ENCODE results near the gene CD82. TPM values are rescaled to one million over a fixed set of nuclear protein-coding genes. Genes with fewer than 3 reads are reported as not detected.

The CD82 gene
- total and polyA plus RNA-seq, 2 donors (not counting 1 experiment from before 2014, with no cell fraction given): 192 to 438 TPM

GRCh38 chr11:44621140-44621681 is 55.7 kb downstream of the CD82 start:
- H3K9ac ChIP-seq (ENCODE audit: low read length): no peak overlapping the region

More at GRCh38 chr11:44621140-44621681, 55.7 kb downstream of the CD82 start:
- ATAC-seq (ENCODE audit: low read depth) (peak; percentile 53), DNase-seq (peak; percentile 70)
- Mint-ChIP-seq H3K4me3 (no peak overlapping the region), H3K27me3 (no peaks in the 10 kb centered on the region), H3K27ac (peak overlapping the region; percentile 50), H3K4me1 (peaks cover 73% of the 10 kb centered on the region), H3K9me3 (ENCODE audit: insufficient read depth) (no peaks in the 10 kb centered on the region)
- WGBS (ENCODE audit: insufficient coverage): 50% methylated on average over 22 of the region's 24 CpGs
- Histone ChIP-seq H4K20me1 (ENCODE audit: control insufficient read depth, insufficient read depth, low read length, poor library complexity, severe bottlenecking) (peaks cover 43% of the 10 kb centered on the region), H3K4me1 (ENCODE audit: control insufficient read depth in 2 of 2, insufficient read depth in 2 of 2, low read length in 2 of 2) (peaks cover 20 to 30% of the 10 kb centered on the region in 2 donors), H3K4me2 (replicated peaks; ENCODE audit: low read depth, low read length, poor library complexity, severe bottlenecking) (no peak overlapping the region), H2AFZ (ENCODE audit: insufficient read depth, low read depth, low read length, poor library complexity, severe bottlenecking) (no peak overlapping the region), H3K9me3 (ENCODE audit: control extremely low read depth in 1 of 3, control insufficient read depth in 2 of 3, insufficient read depth in 1 of 3, low read length in 2 of 3) (no peaks in the 10 kb centered on the region), H3K36me3 (replicated peaks in 1 of 2; ENCODE audit: control extremely low read depth in 1 of 2, control insufficient read depth in 1 of 2, extremely low read depth in 1 of 2, insufficient read depth in 2 of 2, low read length in 1 of 2) (peaks cover 0 to 57% of the 10 kb centered on the region in 2 experiments), H3K27ac (ENCODE audit: low read length in 2 of 2) (no peak overlapping the region), H3K4me3 (ENCODE audit: control extremely low read depth in 1 of 5, extremely low read depth in 1 of 5, insufficient read depth in 1 of 5, low read depth in 2 of 5, low read length in 4 of 5) (no peak overlapping the region), H3K27me3 (replicated peaks in 1 of 4; ENCODE audit: control extremely low read depth in 1 of 4, control insufficient read depth in 3 of 4, insufficient read depth in 4 of 4, low read length in 3 of 4) (no peaks in the 10 kb centered on the region), H3K79me2 (ENCODE audit: control insufficient read depth, insufficient read depth, low read length) (peaks cover 27% of the 10 kb centered on the region)
- TF ChIP-seq EZH2 (IDR thresholded peaks at IDR 0.05; ENCODE audit: borderline replicate concordance, insufficient read depth, low read depth, low read length, poor library complexity, severe bottlenecking) (no peak), CTCF (IDR thresholded peaks at IDR 0.05) (peak; percentile 81)
- ChIA-PET POLR2A (interaction anchor here (1.3 to 2.4 kb wide), 2 partner anchors 10 to 64 kb away, joined by 7 to 13 read pairs; no protein-coding TSS in a partner anchor), CTCF (interaction anchor here (0.8 to 21.7 kb wide), 13 partner anchors 9 to 333 kb away, joined by 3 to 816 read pairs (median 4); partner anchors contain the start of gene CD82)
- intact Hi-C loops (cut with micrococcal nuclease): loop anchor here (5.0 kb wide), 1 partner anchor 334 kb away; no protein-coding TSS in a partner anchor
